Smooth muscle cell (in vitro differentiated cells): ENCODE results near the gene ARHGAP22. TPM values are rescaled to one million over a fixed set of nuclear protein-coding genes. Genes with fewer than 3 reads are reported as not detected.

Source experiments
- DNase-seq: peaks from one replicate; lab custom pipeline; 2025; ENCODE audit not compliant: unreplicated experiment; lab: John Stamatoyannopoulos, UW
- H2AFZ ChIP-seq: fragments of 200-600 bp; sonication (generic); 2 replicates; pipeline ENCODE4 v1.6.0; 2016; ENCODE audit warnings: antibody characterized with exemption, low read depth, mild to moderate bottlenecking
- H3F3A ChIP-seq: fragments of 200-600 bp; sonication (generic); 2 replicates; pipeline ENCODE4 v1.6.0; 2017; ENCODE audit warnings: antibody characterized with exemption, low read depth
- H3K27ac ChIP-seq: fragments of 200-600 bp; sonication (generic); 2 replicates; pipeline ENCODE4 v1.5.1; 2016; ENCODE audit warnings: low read depth, mild to moderate bottlenecking
- H3K27me3 ChIP-seq: fragments of 200-600 bp; sonication (generic); 2 replicates; pipeline ENCODE4 v1.6.1; 2016; ENCODE audit warnings: low read depth, mild to moderate bottlenecking
- H3K36me3 ChIP-seq: fragments of 200-600 bp; sonication (generic); 2 replicates; pipeline ENCODE4 v1.5.1; 2016; ENCODE audit warnings: low read depth
- H3K4me1 ChIP-seq: fragments of 200-600 bp; sonication (generic); 2 replicates; pipeline ENCODE4 v1.5.1; 2016; ENCODE audit warnings: low read depth
- H3K4me2 ChIP-seq: fragments of 200-600 bp; sonication (generic); 2 replicates; pipeline ENCODE4 v1.6.0; 2016; ENCODE audit warnings: mild to moderate bottlenecking
- H3K4me3 ChIP-seq: fragments of 200-600 bp; sonication (generic); 2 replicates; pipeline ENCODE4 v1.5.1; 2016; ENCODE audit warnings: mild to moderate bottlenecking
- H3K79me2 ChIP-seq: fragments of 200-600 bp; sonication (generic); 2 replicates; pipeline ENCODE4 v1.6.0; 2016; ENCODE audit warnings: low read depth, mild to moderate bottlenecking
- H3K9ac ChIP-seq: fragments of 200-600 bp; sonication (generic); 2 replicates; pipeline ENCODE4 v1.6.0; 2016; ENCODE audit warnings: low read depth
- H3K9me3 ChIP-seq: fragments of 200-600 bp; sonication (generic); replicated peaks from 2 replicates; pipeline ENCODE4 v1.5.1; 2016; ENCODE audit warnings: low read depth
- H4K20me1 ChIP-seq: fragments of 200-600 bp; sonication (generic); 2 replicates; pipeline ENCODE4 v1.6.0; 2016; ENCODE audit warnings: low read depth
- CTCF ChIP-seq: fragments of 200-600 bp; sonication (generic); IDR thresholded peaks from 2 replicates; pipeline ENCODE4 v1.5.1; 2017; ENCODE audit warnings: borderline replicate concordance, mild to moderate bottlenecking, antibody characterized with exemption; ENCODE audit not compliant: insufficient read depth, poor library complexity, severe bottlenecking
- WGBS: methylation state at CpG from one replicate; pipeline ENCODE4 v1.1.7; 2016; ENCODE audit warnings: low lambda C conversion rate; 5-methylcytosine and 5-hydroxymethylcytosine counted together
- polyA plus RNA-seq: library from polyadenylated mRNA; unstranded; fragments of >200 nt; fragmentation: Nextera tagmentation; extraction: Ambion mirVana; gene quantifications from 2 replicates; pipeline ENCODE4 v1.2.1, GENCODE V29; 2016
- total RNA-seq: library from RNA; depleted of rRNA; stranded (reverse); fragments of >200 nt; gene quantifications from 2 replicates; pipeline ENCODE4 v1.2.3, GENCODE V29; 2014

The ARHGAP22 gene
- total and polyA plus RNA-seq, 2 experiments from 2014 or later, result 1.8 to 8.8 TPM

GRCh38 chr10:48404646-48405045, 200.2 kb downstream of the ARHGAP22 start:
- no peak overlapping the region for H3K27ac ChIP-seq
- DNase-seq, result no peak
- H3K36me3 ChIP-seq, result no peaks in the 10 kb centered on the region
- H3K9ac ChIP-seq, result no peak overlapping the region
- TF ChIP-seq CTCF, result no peak
- no peak overlapping the region for H3K4me2 ChIP-seq
- no peaks in the 10 kb centered on the region for H3K27me3 ChIP-seq
- 87% methylated on average over 4 of the region's 4 CpGs for WGBS
- peaks cover 26% of the 10 kb centered on the region for H4K20me1 ChIP-seq
- H3K4me3 ChIP-seq, result no peak overlapping the region
- no peaks in the 10 kb centered on the region for H3K9me3 ChIP-seq
- no peak overlapping the region for H2AFZ ChIP-seq
- H3K4me1 ChIP-seq, result peaks cover 6% of the 10 kb centered on the region
- no peaks in the 10 kb centered on the region for H3F3A ChIP-seq
- H3K79me2 ChIP-seq, result no peaks in the 10 kb centered on the region

- H2AFZ ChIP-seq, result no peak overlapping the region
- no peak overlapping the region for H3K27ac ChIP-seq
- H3K79me2 ChIP-seq, result peaks cover under 1% of the 10 kb centered on the region
- no peak overlapping the region for H3K4me2 ChIP-seq
- H3F3A ChIP-seq, result no peaks in the 10 kb centered on the region
- 73% methylated on average over 1 of the region's 1 CpG for WGBS
- peaks cover 63% of the 10 kb centered on the region for H4K20me1 ChIP-seq
- peaks cover 21% of the 10 kb centered on the region for H3K4me1 ChIP-seq
- no peak for TF ChIP-seq CTCF
- no peak overlapping the region for H3K4me3 ChIP-seq
- no peak overlapping the region for H3K9ac ChIP-seq
- H3K9me3 ChIP-seq, result no peaks in the 10 kb centered on the region
- no peaks in the 10 kb centered on the region for H3K36me3 ChIP-seq
- no peaks in the 10 kb centered on the region for H3K27me3 ChIP-seq
- DNase-seq, result no peak
Measured at GRCh38 chr10:48400850-48401220, 204.0 kb downstream of the ARHGAP22 start.

- H3K9me3 ChIP-seq, result no peaks in the 10 kb centered on the region
- no peak for TF ChIP-seq CTCF
- H3K36me3 ChIP-seq, result no peaks in the 10 kb centered on the region
- 55% methylated on average over 3 of the region's 3 CpGs for WGBS
- no peak overlapping the region for H2AFZ ChIP-seq
- no peak overlapping the region for H3K9ac ChIP-seq
- peak overlapping the region; percentile 58 for H3K27ac ChIP-seq
- no peak overlapping the region for H3K4me3 ChIP-seq
- H3K4me2 ChIP-seq, result peak overlapping the region; percentile 0
- DNase-seq, result no peak
- peaks cover 67% of the 10 kb centered on the region for H4K20me1 ChIP-seq
- H3F3A ChIP-seq, result no peaks in the 10 kb centered on the region
- no peaks in the 10 kb centered on the region for H3K27me3 ChIP-seq
- peaks cover 21% of the 10 kb centered on the region for H3K4me1 ChIP-seq
- H3K79me2 ChIP-seq, result peaks cover 6% of the 10 kb centered on the region
Measured at GRCh38 chr10:48400129-48400849, 204.6 kb downstream of the ARHGAP22 start.

- H4K20me1 ChIP-seq, result peaks cover 74% of the 10 kb centered on the region
- no peak for TF ChIP-seq CTCF
- peaks cover 21% of the 10 kb centered on the region for H3K4me1 ChIP-seq
- no peak for DNase-seq
- peak overlapping the region; percentile 58 for H3K27ac ChIP-seq
- peak overlapping the region; percentile 0 for H3K4me2 ChIP-seq
- H2AFZ ChIP-seq, result no peak overlapping the region
- no peaks in the 10 kb centered on the region for H3K9me3 ChIP-seq
- no peak overlapping the region for H3K9ac ChIP-seq
- no peaks in the 10 kb centered on the region for H3K27me3 ChIP-seq
- peaks cover 6% of the 10 kb centered on the region for H3K79me2 ChIP-seq
- WGBS, result 97% methylated on average over 1 of the region's 1 CpG
- H3K4me3 ChIP-seq, result no peak overlapping the region
- no peaks in the 10 kb centered on the region for H3K36me3 ChIP-seq
- no peaks in the 10 kb centered on the region for H3F3A ChIP-seq
Measured at GRCh38 chr10:48399551-48399950, 205.3 kb downstream of the ARHGAP22 start.
